ACC112 (cell line): ENCODE results near the gene ACBD3.

ENCODE experiments used
- H2AFZ ChIP-seq: fragments of 200-600 bp; sonication (generic); one replicate; pipeline ENCODE4 v1.6.0; 2017; ENCODE audit warnings: antibody characterized with exemption, low read length; ENCODE audit not compliant: unreplicated experiment
- H3K27ac ChIP-seq: fragments of 200-600 bp; sonication (generic); 2 replicates; pipeline ENCODE4 v1.5.1; 2014; ENCODE audit warnings: low read depth, mild to moderate bottlenecking, antibody characterized with exemption, low read length, moderate library complexity
- H3K27me3 ChIP-seq: fragments of 200-600 bp; sonication (generic); 2 replicates; pipeline ENCODE4 v1.6.1; 2014; ENCODE audit warnings: mild to moderate bottlenecking, antibody characterized with exemption, low read length, moderate library complexity, mixed read lengths; ENCODE audit not compliant: insufficient read depth
- H3K36me3 ChIP-seq: fragments of 200-600 bp; sonication (generic); 2 replicates; pipeline ENCODE4 v1.6.1; 2016; ENCODE audit warnings: mild to moderate bottlenecking, antibody characterized with exemption, low read length, moderate library complexity, mixed read lengths; ENCODE audit not compliant: insufficient read depth
- H3K4me1 ChIP-seq: fragments of 200-600 bp; sonication (generic); one replicate; pipeline ENCODE4 v1.6.1; 2016; ENCODE audit warnings: low read length, mixed read lengths; ENCODE audit not compliant: insufficient read depth, unreplicated experiment, control insufficient read depth
- H3K4me3 ChIP-seq: fragments of 200-600 bp; sonication (generic); 2 replicates; pipeline ENCODE4 v1.5.1; 2014; ENCODE audit warnings: mild to moderate bottlenecking, low read depth, low read length
- H3K79me2 ChIP-seq: fragments of 200-600 bp; sonication (generic); one replicate; pipeline ENCODE4 v1.6.0; 2016; ENCODE audit warnings: low read length; ENCODE audit not compliant: control insufficient read depth, unreplicated experiment, insufficient read depth

Gene ACBD3

DNA sequence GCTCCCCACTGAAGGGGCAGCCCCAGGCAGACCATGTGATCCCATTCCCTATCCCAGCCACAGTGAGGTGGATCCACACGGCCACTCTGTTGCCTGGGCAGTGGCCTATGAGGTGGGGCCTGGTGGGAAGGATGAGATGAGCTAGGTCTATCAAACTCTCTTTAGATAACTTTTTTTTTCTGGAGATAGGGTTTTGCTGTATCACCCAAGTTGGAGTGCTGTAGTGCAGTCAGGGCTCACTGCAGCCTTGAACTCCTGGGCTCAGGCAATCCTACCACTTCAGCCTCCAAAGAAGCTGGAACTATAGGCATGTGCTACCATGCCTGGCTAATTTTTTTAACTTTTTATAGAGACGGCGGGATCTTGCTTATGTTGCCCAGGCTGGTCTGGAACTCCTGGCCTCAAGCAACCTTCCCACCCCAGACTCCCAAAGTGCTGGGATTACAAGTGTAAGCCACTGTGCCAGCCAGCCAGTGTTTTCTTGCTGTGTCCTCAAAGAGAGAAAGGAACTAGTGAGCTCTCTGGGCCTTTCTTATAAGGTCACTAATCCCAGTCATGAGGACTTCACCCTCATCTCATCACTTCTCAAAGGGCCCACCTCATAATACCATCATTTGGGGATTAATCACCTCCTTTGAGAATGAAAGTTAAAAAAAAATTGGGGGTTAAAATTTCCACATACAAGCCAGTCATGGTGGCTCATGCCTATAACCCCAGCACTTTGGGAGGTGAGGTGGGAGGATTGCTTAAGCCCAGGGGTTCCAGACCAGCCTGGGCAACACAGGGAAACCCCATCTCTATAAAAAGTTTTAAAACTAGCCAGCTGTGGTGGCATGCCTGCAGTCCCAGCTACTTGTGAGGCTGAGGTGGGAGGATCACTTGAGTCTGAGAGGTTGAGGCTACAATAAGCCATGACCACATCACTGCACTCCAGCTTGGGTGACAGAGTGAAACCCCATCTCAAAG is 87.4 kb downstream of the ACBD3 start:
- peaks cover 26% of the 10 kb centered on the region for H3K4me1 ChIP-seq
- no peaks in the 10 kb centered on the region for H3K27me3 ChIP-seq
- no peaks in the 10 kb centered on the region for H3K36me3 ChIP-seq
- H3K4me3 ChIP-seq, result no peak overlapping the region
- no peaks in the 10 kb centered on the region for H3K79me2 ChIP-seq
- H3K27ac ChIP-seq, result peak overlapping the region; percentile 64; the same call in 1 of the 2 replicates
- no peak overlapping the region for H2AFZ ChIP-seq

DNA sequence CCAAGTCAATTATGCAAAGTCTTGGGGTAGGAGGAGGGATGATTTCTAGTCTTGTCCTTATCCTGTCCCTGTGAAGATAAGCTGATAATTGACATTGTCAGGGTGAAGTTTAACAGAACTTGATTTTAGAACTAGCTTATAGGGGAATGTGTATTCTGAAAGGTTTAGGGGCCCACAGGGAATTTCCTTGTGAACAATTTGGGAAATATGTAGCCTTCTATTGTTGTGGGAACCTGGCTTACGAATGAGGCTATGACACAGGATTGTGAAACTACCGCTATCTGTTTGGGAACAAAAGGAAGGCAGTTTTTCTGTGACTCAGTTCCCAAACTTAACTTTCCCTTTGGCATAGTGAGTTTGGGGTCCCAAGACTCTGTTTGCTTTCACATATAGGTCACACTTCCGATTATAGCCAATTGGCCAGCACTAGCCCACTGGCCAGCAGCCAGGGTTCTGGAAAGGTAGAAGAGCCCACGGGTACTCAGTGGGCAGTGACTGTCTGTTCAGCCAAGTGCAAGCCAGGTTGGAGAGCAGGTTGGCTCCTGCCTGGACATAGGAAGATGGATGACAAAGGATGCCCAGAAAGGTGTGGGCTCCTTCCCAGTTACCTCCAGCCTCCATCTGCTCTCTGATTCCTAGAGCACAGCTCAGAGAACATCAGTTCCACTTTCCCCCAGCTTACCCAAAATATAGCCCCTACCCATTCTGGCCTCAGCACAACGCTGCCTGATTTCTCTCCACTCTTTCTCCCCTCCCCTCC is 88.5 kb downstream of the ACBD3 start:
- Histone ChIP-seq H3K79me2 (no peaks in the 10 kb centered on the region), H3K4me1 (peaks cover 30% of the 10 kb centered on the region), H3K36me3 (no peaks in the 10 kb centered on the region), H3K27ac (peak overlapping the region; percentile 64), H2AFZ (no peak overlapping the region), H3K4me3 (peak overlapping the region; percentile 10), H3K27me3 (no peaks in the 10 kb centered on the region)

DNA sequence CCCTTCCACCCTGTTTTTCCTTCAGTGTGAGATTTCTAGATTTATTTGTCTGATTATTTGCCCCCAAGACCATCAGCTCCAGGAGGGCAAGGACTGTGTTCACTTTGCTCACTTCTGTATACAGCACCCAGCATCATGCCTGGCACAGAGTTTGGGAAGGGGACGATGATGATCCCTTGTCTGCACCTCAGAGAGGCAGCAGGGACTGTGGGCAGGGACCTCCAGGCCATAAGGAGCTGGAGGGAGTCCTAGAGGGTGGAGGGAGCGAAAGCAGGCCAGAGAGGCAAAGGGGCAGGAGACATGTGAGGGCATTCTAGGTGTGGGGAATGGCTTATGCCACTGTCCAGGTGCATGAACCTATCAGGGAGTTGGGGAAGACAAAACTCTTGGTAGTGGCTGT is 91.3 kb downstream of the ACBD3 start:
- Histone ChIP-seq H3K4me3 (no peak overlapping the region), H3K36me3 (0 out of 2 replicates have a peak, but pooled peaks cover 3% of the 10 kb centered on the region), H2AFZ (no peak overlapping the region), H3K27me3 (no peaks in the 10 kb centered on the region), H3K4me1 (peaks cover 30% of the 10 kb centered on the region), H3K79me2 (no peaks in the 10 kb centered on the region), H3K27ac (no peak overlapping the region)
